GM21723 (cell line): ENCODE data around the gene PTOV1.

ENCODE experiments used
- ATAC-seq: cut with Tn5 transposase; IDR thresholded peaks from one replicate; pipeline ENCODE4 v1.9.1; 2021; ENCODE audit warnings: mild to moderate bottlenecking, moderate library complexity; ENCODE audit not compliant: unreplicated experiment

Gene PTOV1

DNA sequence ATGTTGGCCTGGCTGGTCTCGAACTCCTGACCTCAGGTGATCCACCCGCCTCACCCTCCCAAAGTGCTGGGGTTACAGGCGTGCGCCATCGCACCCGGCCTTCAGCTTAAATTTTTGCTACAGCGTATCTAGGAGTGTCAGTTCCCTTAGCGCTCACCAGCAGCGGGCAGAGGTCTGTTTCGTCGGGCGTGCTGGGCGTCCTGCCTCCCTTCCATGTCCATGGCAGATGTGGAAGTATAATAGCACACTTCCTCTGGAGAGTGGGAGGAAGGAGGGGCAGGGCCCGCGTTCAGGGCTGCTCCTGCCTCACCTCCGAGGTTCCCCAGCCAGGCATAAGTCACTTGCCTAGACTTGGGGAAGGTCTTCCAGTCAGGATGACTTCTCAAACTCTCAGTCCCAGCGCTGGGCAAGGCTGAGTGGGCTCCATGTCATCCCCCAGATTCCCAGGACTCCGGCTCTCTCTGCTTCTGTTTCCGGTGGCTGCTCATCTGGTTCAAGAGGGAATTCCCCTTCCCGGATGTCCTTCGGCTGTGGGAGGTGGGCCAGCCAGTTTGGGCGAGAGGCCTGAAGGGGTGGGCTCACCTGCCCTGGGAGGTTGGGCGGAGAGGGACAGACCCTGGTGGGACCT, 36.2 kb downstream of the PTOV1 start:
- ATAC-seq = no peak

DNA sequence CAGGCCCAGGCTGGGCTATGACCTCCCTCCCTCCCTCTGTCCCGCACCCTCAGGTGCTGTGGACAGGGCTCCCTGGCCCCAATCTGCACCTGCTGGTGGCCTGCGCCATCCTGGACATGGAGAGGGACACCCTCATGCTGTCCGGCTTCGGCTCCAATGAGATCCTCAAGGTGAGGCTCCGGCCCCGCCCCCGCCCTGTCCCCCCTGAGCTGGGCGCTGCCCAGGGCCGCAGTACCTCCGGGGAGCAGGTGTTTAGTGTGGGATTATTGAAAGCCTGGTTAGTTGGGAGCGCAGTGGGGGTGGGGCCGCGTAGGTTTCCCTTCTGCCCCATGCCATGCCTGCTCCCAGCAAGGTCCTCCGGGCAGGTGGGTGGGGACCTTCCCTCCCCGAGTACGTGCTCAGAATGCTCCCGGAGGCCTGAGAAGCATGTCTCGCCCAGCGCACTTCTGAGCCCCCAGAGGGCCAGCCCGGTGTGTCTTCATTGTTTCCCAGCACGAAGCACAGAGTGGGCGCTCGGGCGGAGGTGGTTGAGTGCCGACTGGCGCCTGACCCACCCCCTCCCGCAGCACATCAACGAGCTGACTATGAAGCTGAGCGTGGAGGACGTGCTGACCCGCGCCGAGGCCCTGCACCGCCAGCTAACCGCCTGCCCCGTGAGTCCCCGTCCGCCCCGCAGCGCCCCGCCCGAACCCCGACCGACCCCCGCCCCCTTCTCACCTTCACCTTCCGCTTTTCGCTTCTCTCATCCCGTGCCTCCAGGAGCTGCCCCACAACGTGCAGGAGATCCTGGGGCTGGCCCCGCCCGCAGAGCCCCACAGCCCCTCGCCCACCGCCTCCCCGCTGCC, 36.9 kb downstream of the PTOV1 start:
- ATAC-seq = no peak

DNA sequence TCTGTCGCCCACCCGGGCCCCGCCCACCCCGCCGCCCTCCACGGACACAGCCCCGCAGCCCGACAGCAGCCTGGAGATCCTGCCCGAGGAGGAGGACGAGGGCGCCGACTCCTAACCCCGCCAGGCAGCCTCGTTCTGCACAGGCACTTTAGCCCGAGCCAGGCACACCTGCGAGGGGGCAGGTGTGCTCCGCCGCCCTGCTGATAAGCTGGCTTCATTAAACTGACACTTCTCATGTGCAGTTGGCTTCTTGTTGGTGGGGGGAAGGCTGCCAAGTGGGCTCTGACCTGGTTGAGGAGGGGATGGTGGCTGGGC, 37.5 kb downstream of the PTOV1 start:
- ATAC-seq = no peak

DNA sequence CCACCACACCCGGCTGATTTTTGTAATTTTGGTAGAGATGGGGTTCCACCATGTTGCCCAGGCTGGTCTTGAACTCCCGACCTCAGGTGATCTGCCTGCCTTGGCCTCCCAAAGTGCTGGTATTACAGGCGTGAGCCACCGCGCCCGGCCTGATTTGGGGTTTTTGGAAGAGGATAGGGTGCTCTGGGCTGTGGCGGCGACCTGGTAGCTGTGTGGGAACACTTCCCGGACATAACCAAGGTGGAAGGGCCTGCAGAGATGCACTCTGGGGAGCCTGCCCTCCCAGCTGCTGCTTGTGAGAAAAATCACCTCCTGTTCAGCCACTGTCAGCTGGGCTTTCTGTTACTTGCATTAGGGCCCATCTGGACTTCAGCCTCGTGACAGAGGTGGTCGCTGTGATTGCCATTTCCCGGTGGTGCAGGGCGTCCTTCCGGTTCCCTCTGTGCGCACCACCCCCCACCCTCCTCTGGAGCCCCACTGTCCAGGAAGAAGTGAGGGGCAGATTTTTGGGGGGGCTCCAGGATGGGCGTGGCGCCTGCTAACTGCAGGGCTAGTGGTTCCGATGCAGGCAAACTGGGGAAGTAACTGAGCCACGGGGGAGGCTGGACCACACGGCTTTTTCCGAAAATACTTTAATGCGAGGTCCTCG, 38.2 kb downstream of the PTOV1 start:
- ATAC-seq = no peak

DNA sequence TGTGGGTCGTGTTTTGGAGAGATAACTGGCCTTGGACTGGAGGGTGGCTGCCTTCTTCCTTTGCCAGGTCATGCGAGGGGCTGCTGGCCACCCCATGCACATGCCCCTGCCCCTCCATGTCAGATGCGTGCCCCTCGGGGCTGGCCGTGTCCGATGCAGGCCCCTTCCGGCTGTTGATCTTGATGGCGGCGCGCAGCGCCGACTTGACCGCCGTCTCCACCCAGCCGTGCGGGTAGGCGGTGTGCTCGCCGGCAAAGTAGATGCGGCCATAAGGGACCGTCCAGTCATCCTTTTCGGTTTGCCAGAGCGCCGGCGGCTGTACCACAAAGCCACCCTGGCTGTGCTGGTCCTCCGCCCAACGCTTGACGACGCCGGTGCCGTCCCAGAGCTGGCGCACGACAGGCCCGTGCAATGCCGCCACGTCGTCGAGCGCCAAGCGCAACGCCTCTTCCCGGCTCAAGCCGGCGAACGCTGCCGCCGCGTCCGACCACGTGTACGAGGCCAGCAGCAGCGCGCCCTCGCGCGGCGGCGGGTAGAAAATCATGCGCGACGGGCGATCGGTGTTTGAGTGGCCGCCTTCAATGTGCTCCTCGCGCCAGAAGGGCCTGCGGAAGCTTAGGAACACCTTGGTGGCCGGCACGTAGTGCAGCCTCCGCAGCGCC, 38.9 kb downstream of the PTOV1 start:
- ATAC-seq = no peak

DNA sequence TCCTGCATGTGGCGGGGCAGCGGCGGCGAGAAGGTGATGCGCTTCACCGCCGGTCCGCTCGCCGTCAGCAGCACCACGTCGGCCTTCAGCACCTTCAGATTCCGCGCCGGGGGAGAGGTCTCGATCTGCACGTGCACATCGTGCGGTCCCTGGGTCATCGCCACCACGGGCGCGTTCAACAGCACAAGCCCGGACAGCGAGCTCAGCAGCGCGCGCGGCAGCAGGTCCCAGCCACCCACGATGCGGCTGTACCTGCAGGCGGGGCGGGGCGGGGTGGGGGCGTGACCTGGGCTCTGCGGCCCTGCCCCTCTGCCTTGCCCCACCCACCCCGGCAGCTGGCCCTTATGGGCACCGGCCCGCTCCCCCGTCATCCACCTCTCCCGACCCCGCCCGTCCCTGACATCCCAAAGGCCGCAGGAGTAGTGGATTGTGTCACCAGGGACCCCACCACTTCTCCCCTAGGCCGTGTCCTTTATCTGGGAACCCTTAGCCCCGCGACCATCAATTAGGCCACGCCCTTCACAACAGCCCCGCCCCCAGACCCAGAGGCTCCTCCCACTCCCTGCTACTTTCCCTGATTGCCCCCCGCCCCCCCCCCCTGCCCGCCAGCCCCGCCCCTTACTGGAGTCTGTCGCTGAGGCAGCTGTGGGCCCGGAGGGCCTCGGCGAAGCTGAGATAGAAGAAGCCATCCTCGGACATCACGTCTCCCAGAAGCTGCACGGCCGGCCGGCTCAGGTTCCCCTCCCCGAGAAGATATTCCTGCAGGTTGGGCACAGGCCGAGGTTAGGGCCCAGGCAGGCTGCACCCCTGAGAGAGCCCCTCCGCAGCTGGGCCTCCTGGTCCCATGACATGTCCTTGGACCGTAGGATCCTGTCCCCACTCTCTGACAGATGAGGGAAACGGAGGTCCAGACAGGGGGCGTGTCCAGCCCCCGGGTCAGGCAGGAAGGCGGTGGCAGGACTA, 39.7 kb downstream of the PTOV1 start:
- ATAC-seq = no peak

DNA sequence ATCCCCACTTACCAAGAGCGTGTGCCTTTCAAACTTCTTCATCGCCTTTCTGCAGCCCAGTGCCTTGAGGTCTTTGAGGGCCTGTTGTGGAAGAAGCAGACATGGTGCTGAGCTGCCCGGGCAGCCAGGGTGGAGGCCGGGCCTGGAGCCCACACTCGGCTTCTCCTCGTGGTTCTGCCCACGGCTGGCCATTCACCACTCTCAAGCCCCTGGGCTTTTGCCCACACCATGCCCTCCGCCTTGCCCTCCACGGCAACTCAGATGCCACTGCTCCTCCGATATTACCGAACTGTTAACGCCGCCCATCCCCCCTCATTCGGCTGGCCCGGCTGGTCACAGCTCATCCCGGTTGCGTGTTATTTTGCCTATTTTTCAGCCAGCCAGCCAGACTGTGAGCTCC, 40.4 kb downstream of the PTOV1 start:
- ATAC-seq = no peak

DNA sequence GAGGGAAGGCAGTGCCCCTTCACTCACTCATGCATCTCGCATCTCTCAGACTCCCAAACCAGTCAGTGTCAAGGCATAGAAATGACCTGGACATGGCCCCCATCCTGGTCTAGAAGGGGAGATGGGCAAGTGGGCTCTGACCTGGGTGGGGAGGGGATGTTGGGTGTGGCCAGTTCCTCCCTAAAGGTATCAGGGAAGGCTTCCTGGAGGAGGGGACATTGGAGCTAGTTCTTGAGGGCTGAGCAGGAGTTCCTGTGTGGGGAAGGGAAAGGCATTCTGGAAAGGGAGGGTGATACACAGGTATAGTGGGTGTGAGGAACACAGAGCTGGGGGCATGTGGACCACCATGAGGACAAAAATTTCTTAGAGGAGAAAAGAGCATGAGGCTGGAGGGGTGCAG, 41.8 kb downstream of the PTOV1 start:
- no peak for ATAC-seq

DNA sequence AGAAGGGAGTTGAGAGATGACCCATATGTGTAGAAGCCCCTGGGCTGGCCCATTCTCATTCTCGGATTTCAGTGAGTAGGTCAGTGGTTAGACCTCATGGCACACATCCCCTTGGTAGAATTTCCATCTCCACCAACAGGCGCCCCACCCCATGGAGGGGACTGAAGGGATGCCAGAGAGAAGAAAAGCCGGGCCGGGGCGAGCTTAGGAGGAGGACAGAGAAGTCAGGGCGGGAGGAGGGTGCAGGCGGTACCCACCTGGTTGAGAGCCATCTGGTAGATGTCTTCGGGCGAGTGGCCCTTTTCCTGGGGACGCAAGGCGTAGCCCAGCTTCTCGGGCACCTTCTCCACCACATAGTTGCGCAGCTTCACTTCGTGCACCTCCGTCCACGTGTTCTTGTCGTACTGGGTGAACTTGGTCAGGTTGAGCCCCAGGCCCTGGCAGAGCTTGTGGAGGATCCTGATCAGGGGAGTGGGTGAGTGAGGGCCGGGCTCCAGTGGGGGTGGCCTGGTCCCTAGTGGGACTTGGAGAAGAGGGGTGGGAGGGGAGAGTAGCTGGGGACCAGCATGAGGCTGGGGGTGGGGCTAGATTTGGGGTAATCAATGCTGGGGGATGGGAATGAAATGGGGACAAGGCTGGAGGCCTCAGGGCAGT, 43.2 kb downstream of the PTOV1 start:
- ATAC-seq = no peak

DNA sequence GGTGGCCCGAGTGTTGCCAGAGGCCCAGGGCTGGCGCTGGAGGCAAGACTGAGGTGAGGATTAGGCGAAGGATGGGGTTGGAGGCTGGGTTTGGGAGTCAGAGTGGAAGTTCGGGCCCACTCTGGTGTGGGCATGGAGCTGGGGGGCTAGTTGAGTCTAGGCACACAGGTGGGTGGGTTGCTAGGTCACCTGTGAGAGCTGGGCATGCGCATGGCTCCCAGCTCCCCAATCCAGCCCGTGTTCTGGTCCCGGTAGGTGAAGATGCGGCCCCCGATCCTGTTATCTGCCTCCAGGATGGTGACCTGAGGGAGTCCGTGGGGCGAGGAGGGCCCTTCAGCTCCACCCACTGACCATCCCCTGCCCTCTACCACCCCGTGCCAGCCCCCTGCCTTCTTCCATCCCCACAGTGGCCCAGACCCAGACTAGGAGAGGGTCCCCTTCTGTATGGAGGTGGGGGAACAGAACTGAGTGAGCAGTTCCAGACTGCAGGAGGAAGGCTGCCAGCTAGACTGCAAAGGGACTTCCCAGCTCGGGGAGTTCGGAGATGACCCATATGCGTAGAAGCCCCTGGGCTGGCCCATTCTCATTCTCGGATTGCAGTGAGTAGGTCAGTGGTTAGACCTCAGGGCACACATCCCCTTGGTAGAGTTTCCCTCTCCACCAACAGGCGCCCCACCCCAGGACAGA, 44.1 kb downstream of the PTOV1 start:
- no peak for ATAC-seq

DNA sequence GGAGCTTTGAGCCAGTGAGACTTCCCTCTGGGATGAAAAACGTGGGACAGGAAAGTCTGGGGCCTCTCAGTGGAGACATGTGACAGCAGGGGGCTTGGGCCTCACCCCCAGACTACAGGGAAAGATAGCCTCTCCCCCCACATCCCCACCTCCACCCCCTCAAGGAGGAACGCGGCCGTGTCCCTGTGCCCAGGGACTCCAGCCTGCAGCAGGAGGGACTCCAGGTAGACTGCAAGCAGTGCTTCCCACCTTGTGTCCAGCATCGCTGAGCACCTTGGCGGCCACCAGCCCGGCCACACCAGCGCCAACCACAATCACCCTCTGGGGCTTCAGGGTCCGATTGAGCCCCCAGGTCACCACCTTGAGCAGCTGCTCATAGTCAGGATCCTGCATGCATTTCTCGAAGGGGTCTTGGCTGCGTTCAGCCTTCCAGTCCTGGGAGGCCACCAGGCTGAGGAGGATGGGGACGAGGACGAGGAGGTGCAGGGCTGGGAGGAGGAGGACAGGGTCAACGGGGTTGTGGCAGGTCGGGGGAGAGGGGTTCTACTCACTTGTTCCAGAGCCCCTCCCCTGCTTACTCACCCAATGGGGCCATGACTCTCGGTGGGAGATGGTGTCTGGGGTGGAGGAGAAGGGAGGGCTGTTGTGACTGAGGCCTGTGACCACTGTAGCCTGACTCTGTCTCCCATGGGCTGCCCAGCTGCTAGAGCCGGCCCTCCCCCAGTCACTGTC, 44.8 kb downstream of the PTOV1 start:
- ATAC-seq = no peak

DNA sequence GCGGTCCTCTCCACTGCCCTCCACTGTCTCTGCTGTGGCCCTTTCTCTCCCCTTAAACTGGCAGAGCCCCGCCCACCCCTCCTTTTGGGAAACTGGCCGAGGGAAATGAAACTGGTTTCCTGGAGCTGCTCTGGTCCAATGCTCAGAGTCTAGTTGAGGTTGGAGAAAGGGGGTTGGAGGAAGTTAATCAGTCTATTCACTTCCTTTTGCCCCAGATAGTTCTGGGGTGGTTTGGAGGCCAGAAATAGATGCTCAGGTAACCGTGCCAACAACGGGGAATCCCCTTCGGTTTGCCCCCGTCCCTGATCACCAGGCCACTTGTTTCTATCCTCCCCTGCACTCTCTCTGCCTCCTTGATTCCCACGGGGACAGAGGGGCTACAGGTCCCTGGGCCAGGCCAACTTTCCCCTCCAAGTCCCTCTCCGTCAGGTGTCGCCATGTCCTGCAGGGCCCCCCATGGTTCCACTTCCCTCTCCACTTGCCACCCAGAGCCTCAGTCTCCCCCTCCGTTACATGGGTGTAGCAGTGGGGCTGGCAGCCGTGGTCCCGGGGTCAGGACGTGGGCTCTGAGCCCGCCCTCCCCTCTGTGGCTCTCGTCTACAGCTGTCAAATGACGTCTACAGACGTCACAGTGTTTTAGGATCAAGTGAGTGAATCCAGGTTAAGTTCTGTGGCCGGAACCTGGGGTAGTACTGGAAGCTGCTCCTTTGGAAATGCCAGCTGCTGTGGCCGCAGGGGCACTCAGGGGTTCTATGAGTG, 46.1 kb downstream of the PTOV1 start, which contains the start of gene IL4I1:
IL4I1 (minus strand) TSS at position 25 of the 759 bp plus-strand sequence. CDS start 727 bp downstream, outside the sequence.
- peak; percentile 47 for ATAC-seq

DNA sequence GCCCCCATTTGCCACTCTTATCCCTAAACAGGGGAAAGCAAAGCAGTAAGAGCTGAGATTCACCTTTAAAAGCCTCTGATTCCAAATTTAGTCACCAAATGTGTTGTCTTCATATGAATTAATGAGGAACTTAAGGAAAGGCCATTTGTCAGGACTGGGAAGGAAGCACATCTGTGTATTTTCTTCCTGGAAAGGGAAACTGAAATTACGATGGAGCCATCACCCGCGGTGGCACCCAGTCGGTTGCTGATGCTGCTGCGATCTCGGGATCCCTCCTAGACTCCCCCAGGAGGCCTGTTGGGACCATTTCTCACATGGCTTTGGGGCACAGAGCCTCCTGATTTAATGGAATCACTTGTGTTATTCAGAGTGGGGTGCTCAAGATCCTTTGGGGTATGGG, 53.2 kb downstream of the PTOV1 start:
- ATAC-seq = no peak

DNA sequence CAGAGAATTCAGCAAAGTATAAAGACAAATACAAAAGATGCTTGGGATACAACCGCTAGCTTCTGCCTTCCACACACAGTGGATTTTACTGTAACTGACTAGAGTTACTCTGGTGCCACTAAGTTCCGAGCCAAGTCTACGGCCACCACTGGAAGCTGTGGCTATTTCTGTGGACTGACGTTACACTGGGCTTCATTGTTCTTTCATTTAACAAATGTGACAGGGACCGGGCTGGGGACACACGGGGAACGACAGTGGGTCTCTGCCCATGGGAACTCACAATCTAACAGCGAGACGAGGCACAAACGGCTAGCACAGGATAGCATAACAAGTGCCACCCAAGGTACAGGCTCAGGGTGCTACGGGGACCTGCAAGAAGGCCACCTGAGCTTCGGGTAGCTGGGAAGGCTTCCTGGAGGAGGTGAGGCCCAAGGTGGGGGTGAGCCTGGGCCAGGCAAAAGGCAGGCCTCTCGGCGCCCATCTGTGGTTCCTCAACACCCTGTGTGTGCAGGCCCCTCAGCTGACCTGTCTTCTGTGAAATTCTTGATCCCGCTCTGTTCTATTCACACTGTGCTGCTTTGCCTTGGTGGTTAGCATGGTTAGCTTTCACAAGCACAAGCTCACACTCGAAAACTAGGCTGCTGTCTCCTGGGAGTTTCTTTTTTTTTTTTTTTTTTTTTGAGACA, 56.1 kb downstream of the PTOV1 start:
- ATAC-seq = no peak

DNA sequence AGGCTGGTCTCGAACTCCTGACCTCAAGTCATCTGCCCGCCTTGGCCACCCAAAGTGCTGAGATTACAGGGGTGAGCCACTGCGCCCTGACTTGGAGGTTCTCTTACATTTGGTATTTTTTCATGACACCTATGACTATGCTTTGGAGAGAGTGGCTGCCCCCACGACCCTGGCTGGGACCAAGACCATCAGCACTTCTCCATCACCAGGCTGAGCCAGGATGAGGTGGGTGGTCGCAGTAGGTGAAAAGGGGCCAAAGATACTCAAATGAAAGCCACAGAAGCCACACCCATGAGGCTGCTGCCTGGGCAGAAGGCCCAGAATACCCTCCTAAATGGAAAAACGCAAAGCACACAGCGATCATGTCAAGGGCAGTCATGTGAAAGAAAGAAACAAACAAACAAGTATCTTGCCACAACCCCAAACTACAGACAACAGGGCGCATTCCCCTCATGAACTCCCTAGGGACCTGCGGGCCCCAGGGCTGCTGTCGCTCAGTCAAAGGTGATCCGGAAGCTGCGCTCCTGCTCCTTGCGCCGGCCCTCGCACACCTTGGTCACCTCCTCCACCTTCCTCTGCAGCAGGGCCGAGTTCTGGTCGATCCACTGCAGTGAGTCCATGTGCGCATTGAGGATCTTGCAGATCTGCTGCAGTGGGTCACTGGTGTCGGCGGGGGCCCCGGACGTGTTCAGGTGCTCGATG, 56.9 kb downstream of the PTOV1 start:
- no peak for ATAC-seq

DNA sequence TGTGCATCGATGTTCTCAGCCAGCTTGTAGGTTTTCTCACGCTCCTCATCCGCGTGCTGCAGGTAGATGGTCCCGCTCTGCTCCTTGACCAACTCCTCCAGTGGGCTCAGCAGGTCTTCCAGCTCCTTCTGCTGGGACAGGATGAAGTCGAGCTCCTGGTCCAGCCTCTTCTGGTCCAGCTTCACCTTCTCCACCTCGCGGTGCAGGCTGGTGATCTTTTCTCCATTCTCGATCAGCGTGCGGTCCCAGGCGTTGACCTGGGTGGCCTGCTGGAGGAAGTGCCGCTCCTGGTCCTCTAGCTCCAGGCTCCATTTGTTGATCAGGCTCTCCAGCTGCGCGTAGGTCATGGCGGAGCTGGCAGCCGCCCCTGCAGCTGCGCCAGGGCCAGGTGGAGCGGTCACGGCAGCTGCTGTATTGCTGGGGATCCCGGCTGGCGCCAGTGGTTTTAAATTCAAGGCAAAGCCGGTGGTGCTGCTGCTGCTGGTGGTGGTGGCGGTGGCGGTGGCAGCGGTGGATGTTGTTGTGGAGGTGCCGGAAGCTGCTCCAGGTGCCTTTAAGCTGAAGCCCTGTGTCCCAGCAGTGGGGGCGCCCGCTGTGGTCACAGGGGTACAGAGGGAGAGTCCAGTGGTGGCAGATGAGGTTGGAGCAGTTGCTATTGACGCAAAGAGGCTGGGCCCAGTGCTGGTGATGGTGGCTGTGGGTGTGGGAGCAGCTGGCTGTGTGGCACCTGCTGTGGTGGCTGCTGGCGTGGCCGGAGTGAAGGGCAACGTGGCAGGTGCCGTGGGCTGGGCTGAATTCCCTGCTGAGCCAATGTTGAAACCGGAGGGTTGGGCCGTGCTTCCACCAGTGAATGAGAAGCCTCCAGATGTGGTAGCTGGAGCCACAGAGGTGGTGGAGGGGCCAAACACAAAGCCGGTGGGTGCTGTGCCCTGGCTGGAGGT, 57.8 kb downstream of the PTOV1 start:
- no peak for ATAC-seq
